HG03575 (cell line): ENCODE data around the gene NDUFB8.

Source experiments
- ATAC-seq: cut with Tn5 transposase; IDR thresholded peaks from one replicate; pipeline ENCODE4 v1.9.1; 2021; ENCODE audit not compliant: unreplicated experiment, insufficient number of reproducible peaks, low FRiP score; ENCODE audit errors: extremely low read depth

The NDUFB8 gene

DNA sequence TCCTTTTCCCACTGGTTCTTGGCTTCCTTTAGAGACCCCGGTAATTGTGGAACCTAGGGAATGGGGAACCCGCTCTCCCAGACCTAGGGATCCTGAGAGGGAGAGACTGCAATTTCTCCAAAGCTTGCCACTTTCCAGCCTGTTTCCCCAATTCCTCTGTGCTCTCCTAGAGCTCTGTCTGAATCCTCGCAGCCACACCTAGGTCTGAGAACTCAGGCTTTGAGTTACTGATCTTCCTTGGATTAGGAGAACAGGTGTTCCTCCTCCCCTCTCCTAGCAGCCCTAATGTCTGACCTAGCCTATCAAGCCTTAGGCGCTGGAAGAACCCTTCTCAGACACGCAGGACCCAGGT lies 46.9 kb downstream of the NDUFB8 start:
- ATAC-seq: no peak

DNA sequence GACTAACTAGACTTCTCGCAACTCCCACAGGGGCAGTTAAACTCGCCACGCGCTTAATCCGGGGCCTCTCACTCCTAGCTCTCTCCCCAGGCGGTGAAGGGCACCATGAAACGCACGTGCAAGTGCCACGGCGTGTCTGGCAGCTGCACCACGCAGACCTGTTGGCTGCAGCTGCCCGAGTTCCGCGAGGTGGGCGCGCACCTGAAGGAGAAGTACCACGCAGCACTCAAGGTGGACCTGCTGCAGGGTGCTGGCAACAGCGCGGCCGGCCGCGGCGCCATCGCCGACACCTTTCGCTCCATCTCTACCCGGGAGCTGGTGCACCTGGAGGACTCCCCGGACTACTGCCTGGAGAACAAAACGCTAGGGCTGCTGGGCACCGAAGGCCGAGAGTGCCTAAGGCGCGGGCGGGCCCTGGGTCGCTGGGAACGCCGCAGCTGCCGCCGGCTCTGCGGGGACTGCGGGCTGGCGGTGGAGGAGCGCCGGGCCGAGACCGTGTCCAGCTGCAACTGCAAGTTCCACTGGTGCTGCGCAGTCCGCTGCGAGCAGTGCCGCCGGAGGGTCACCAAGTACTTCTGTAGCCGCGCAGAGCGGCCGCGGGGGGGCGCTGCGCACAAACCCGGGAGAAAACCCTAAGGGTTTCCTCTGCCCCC lies 47.4 kb downstream of the NDUFB8 start:
- no peak for ATAC-seq

DNA sequence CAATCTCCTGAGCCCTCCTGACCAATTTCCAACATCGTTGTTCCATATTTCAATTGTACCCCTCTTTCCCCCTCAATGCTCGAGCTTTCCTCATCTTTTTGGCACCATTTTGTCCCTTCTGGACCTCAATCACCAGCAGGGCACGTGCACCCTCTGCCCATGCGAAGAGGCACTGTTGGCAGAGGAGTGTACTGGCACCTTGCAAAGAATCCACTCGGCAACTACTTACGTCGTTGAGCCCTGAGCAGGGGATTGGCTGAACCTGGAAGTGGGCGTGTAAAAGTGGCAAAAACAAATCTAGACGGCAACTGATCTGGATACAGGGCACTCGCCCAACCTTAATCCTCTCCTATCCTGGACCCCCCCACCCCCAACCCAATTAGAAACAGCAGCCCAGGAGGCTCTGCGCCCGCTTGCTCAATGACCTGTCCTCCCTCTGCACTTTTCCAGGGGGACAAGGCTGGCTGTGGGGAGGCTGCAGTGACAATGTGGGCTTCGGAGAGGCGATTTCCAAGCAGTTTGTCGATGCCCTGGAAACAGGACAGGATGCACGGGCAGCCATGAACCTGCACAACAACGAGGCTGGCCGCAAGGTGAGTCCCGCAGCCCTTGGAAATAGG lies 48.1 kb downstream of the NDUFB8 start:
- ATAC-seq: peak; percentile 79

DNA sequence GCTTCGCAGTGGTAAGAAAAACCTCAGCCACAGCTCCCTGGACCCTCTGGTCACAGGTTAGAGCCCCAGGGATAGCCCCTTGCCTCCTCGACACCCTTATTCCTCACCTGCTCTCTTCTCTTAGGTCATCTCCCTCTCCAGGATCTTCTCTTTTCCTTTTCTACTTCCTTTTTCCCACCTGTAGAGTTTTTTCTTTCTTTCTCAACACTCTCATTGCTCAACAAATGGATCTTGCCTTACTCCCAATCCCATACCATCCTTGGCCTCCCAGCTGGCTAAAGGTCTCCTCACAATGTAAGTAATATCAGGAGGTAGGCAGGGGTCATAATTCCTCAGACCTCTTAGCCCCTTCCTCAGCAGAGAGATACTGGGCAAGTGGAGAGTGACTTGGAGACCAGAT lies 49.7 kb downstream of the NDUFB8 start:
- no peak for ATAC-seq

DNA sequence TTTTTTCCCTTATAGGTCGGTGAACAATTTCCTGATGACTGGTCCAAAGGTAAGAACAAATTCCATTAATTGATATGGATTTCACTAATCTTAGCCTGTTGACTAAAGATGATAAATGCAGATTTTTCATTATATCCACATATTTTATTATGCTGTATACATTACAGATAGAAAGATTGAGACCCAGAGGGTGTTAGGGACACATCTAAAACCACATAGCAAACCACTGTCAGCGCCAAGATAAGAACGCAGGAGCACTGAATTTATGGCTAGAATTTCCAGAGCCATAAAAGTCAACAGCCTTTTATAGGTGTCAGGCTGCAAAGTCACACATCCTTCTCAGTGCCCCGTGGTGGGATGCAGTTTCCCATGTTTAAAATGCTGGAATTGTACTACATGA lies 50.6 kb downstream of the NDUFB8 start:
- ATAC-seq: no peak

DNA sequence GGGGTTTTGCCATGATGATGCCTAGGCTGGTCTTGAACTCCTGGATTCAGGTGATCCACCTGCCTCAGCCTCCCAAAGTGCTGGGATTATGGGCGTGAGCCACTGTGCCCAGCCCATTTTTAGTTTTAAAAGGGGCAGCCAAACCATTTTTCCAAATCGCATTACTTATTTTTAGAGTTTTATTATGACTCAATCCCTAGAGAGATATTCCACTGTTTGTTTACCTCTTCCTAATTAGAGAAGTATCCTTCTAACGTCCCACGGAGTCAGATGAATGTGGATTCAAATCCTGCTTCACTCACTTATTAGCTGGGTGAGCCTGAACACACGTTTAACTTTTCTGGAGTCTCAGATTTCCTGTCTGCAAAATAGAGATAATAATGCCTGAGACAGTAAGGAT lies 51.7 kb downstream of the NDUFB8 start:
- no peak for ATAC-seq
